ENCODE results near the gene AMPD3.

The AMPD3 gene

GRCh38 chr11:10503777-10504480, 48.9 kb downstream of the AMPD3 start:
- DNase-seq (ENCODE audit: low read depth), result no peak

GRCh38 chr11:10504490-10504889, 49.4 kb downstream of the AMPD3 start:
- no peak for DNase-seq (ENCODE audit: low read depth)

- no peak for DNase-seq (ENCODE audit: low read depth)
Observed at GRCh38 chr11:10505278-10506007, 50.4 kb downstream of the AMPD3 start.

GRCh38 chr11:10506008-10506370, 50.9 kb downstream of the AMPD3 start:
- no peak for DNase-seq (ENCODE audit: low read depth)

GRCh38 chr11:10511181-10511621, 56.1 kb downstream of the AMPD3 start:
- DNase-seq (ENCODE audit: low read depth), result no peak

DNA sequence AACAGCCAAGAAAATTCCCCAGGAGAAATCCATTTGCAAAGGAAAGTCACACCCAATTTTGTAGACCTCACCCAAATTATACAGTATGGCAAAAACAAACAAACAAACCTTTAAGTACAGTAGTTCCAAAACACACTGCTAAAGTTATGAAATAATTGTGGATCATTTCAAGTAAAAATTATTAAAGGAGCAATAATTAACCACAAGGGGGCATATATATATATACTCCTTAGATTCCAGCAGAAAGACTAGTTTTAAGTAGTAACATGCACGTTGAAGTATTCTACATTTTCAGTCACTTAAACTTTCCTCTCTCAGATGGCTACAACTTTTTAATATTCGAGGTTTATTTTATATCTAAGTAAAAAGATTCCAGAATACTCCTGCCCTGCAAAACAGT, 59.1 kb downstream of the AMPD3 start:
- peak; percentile 29 for DNase-seq (ENCODE audit: low read depth)

DNA sequence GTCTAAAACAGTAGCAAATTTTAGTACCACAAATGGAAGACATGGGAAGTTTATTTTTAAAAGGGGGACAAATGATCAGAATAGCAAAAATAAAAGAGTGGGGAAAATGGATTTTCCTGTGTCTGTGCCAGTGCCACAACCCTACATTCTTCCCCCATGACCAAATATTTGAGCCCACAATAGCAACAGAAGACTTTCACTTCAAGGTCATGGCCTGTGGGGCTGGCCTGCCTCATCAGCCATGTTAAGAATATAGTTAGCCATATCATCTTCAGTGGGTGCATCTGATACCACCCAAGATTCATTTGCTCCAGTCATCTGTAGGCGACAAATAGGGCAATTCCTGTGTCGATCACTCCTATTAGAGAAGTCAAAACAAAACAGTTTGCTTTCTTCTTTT, 59.6 kb downstream of the AMPD3 start:
- no peak for DNase-seq (ENCODE audit: low read depth)

DNA sequence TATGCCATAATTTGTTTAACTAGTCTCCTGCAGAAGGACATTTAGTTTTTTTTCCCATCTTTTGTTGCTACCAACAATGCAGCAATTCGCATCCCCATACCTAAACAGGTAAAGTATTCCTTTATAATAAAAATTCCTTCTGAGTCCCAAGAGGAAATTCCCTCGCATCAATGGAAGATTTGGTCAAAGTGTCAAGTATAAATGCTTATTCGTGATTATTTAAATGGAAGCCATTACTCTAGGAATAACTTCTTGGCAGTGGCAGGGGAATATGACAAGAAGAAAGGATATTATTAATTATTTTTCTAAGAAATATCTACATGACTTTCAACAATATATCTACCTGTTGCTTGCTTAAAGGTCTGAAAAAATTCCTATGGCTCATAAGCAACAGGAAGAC, 60.4 kb downstream of the AMPD3 start:
- DNase-seq (ENCODE audit: low read depth), result no peak

- no peak for DNase-seq (ENCODE audit: low read depth)
Observed at GRCh38 chr11:10518123-10518522, 63.1 kb downstream of the AMPD3 start.

GRCh38 chr11:10518891-10519290, 63.8 kb downstream of the AMPD3 start:
- DNase-seq (ENCODE audit: low read depth), result no peak

- no peak for DNase-seq (ENCODE audit: low read depth)
Observed at GRCh38 chr11:10519630-10520029, 64.6 kb downstream of the AMPD3 start.

DNA sequence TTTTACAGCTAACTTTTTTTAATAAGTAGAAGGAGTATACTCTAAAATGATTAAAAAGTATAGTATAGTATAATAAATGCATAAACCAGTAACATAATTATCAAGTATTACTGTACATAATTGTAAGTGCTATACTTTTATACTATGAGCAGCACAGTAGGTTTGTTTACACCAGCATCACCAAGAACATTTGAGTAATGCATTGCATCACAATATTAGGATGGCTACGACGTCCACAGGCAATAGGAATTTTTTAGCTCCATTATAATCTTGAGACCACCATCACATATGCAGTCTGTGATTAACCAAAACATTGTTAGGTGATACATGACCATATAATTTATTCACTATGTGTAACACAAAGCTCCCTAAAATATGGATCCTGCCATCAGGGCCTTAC, 65.5 kb downstream of the AMPD3 start:
- no peak for DNase-seq (ENCODE audit: low read depth)

- DNase-seq (ENCODE audit: low read depth), result no peak
Observed at GRCh38 chr11:10522276-10522675, 67.2 kb downstream of the AMPD3 start.

- DNase-seq (ENCODE audit: low read depth), result no peak
Observed at GRCh38 chr11:10522921-10523320, 67.9 kb downstream of the AMPD3 start.

GRCh38 chr11:10524471-10524870, 69.4 kb downstream of the AMPD3 start:
- no peak for DNase-seq (ENCODE audit: low read depth)

GRCh38 chr11:10526974-10527918, 72.2 kb downstream of the AMPD3 start:
- peak; percentile 29 for DNase-seq (ENCODE audit: low read depth)

DNA sequence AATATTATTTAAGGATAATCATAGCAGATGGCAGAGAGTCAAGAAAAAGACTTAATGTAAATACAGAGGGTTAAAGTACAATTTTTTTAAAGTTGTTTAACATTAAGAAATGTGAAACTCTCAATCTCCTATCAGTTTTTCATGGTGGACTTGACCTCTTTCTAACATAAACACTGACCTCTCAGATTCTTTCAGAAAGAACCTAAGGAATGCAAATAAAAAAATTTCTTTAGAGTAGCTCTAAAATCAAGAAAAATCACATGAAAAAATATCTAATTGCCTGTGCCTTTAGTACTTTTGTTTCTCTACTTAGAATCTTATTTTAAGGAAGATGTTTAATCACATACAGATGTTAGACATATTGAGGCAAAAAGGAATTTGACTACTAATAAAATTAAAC, 73.1 kb downstream of the AMPD3 start:
- peak; percentile 7 for DNase-seq (ENCODE audit: low read depth)

- peak; percentile 9 for DNase-seq (ENCODE audit: low read depth)
Observed at GRCh38 chr11:10529279-10529678, 74.2 kb downstream of the AMPD3 start.

DNA sequence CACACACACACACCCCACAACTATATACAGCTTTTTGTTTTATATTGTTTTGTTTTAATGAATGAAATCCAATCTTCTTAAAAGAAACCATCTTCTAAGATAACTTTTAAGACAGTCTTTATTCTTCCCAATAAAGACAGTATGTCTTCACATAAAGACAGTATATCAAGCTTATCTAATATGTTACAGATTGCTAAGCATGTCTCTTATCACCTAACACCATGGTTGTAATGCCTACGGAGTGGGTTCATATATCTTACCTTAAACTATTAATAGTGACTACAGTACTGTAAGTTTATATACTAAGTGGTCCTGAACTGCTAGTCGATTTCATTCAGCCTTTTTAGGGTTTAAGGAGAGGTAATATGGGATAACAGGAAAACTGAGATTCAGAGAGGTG, 77.5 kb downstream of the AMPD3 start:
- DNase-seq (ENCODE audit: low read depth), result no peak

- DNase-seq (ENCODE audit: low read depth), result no peak
Observed at GRCh38 chr11:10533323-10533722, 78.3 kb downstream of the AMPD3 start.

DNA sequence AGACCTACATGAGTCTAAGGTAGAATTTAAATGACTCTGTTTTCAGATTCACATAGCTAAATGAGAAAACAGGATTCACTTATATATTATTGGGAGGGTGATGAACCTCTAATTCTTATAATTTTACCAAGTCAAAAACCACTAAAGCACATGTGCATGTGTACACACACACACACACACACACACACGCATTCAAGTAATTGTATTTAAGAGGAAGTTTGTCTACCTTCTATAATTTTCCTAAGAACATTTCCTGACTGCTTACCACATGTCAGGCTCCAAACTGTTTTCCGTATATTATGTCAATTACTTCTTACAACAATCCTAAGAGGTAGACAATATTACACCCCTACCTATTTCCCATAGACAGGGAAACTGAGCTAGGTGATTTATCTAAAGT, 79.3 kb downstream of the AMPD3 start:
- no peak for DNase-seq (ENCODE audit: low read depth)

GRCh38 chr11:10537600-10537999, 82.5 kb downstream of the AMPD3 start:
- no peak for DNase-seq (ENCODE audit: low read depth)

DNA sequence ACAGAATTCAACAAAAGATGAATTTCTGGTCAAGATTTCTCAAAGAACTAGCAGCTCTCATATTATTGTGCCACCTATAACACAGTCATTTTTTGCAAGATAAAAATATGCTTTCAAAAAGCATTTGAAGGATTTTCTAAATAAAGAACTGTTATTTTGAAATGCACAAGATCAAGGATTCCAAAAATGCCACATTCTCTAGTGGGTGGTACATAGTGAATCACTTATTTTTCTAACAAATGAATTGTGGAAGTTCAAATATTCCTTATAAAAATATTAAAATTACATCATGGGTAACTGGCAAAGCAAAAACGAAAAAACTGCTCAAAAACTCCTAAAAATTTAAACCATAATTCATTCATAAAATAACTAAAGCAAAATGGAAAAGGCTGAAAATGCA, 83.9 kb downstream of the AMPD3 start:
- DNase-seq (ENCODE audit: low read depth), result peak; percentile 53
